ENCODE data around the gene CAMLG. TPM values are rescaled to one million over a fixed set of nuclear protein-coding genes. Genes with fewer than 3 reads are reported as not detected.
"Not testable (repeated sequence)": the region's sequence is repeated elsewhere in the genome, so short reads cannot be mapped to it uniquely, and the experiment has no call there.

CAMLG gene
- total RNA-seq, result 14.5 TPM
- long read RNA-seq, transcript CAMLG-201 (4 exons, 2,221 nt), result major isoform, 6 of 11 reads
- long read RNA-seq, partial matches to known transcripts, result 0 of 11 reads
- long read RNA-seq, other reads (novel, unspliced or antisense), result 3 of 11 reads

DNA sequence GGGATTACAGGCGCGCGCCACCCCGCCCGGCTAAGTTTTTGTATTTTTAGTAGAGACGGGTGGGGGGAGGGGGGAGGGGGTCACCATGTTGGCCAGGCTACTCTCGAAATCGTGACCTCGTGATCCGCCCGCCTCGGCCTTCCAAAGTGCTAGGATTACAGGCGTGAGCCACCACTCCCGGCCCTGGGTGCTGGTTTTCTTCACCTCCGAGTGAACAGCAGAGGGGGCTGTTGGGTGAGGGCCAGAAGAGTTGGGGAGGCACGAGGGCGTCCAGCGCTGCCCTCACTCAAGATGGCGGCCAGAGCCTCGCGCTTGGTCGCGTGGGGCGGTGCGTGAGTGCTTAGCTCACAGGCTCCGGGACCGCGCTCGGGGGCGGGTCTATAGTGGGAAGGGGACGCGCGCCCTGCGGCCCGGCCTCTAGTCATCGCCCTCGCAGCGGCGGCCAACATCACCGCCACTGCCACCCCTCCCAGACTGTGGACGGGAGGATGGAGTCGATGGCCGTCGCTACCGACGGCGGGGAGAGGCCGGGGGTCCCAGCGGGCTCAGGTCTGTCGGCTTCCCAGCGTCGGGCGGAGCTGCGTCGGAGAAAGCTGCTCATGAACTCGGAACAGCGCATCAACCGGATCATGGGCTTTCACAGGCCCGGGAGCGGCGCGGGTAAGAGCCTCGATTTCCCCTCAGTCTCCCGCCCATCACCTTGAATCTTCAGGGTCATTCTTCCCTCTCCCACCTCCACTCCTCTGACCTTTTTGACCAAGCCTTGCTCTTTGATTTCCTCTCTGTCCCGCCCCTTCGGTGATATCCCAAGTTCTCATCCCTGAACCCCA, at the start of gene CAMLG:
CAMLG (plus strand) TSS at position 416 of the 830 bp plus-strand sequence; CDS start at position 489, 73 bp downstream.
- intact Hi-C loops (cut with DNase I), result loop anchor here (1.0 to 2.0 kb wide), 2 partner anchors 20 to 166 kb away; partner anchors contain the start of gene DDX46
- peak; percentile 100 for ATAC-seq
- DNase-seq (ENCODE audit: missing footprints), result peak; percentile 100

DNA sequence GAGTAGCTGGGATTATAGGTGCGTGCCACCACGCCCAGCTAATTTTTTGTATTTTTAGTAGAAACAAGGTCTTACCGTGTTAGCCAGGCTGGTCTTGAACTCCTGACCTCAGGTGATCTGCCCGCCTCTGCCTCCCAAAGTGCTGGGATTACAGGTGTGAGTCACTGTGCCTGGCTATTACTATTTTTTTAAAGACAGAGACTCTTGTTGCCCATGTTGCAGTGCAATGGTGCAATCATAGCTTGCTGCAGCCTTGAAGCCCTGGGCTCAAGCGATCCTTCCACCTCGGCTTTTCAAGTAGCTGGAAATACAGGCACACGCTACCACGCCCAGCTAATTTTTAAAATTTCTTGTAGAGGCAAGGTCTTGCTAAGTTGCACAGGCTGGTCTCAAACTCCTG, 48.2 kb upstream of the CAMLG start:
- intact Hi-C loops (cut with DNase I), result loop anchor here (10.0 kb wide), 1 partner anchor 95 kb away; no protein-coding TSS in a partner anchor
- not testable (repeated sequence) for ATAC-seq; DNase-seq (ENCODE audit: missing footprints)

- ATAC-seq (no peak), DNase-seq (ENCODE audit: missing footprints) (no peak)
- intact Hi-C loops (cut with DNase I), result loop anchor here (10.0 kb wide), 1 partner anchor 92 kb away; no protein-coding TSS in a partner anchor
These were observed 45.6 kb upstream of the CAMLG start for GRCh38 chr5:134692722-134693121.

- no peak for DNase-seq (ENCODE audit: missing footprints)
- intact Hi-C loops (cut with DNase I), result no loop called here
- ATAC-seq, result no peak
These were observed 30.0 kb upstream of the CAMLG start for GRCh38 chr5:134708301-134708700.

- intact Hi-C loops (cut with DNase I), result no loop called here
- ATAC-seq, result no peak
- DNase-seq (ENCODE audit: missing footprints), result no peak
These were observed 24.2 kb upstream of the CAMLG start for GRCh38 chr5:134714120-134714519.

GRCh38 chr5:134714541-134714940, 23.8 kb upstream of the CAMLG start:
- DNase-seq (ENCODE audit: missing footprints) (no peak), ATAC-seq (no peak)
- intact Hi-C loops (cut with DNase I), result no loop called here

- ATAC-seq; intact Hi-C loops (cut with DNase I); DNase-seq (ENCODE audit: missing footprints): not testable (repeated sequence)
These were observed 22.9 kb upstream of the CAMLG start for GRCh38 chr5:134715466-134715865.

DNA sequence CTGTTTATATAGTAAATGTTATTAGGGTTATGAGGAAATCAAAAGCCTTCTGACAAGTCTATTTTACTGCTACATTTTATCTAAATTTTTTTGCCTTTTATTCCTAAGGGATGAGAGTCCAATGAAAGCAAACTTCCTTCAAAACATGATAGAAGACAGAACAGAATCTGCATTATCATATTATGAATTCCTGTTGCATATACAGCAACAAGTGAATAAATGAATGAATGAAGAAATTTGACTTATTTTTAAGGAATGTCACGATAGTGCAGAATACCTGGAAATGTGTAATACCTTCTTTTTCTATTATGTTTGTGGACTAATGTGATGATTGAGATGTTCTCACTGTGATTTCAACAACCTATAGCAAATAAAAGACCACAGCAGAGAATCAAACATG, 13.5 kb upstream of the CAMLG start:
- intact Hi-C loops (cut with DNase I), result no loop called here
- DNase-seq (ENCODE audit: missing footprints), result no peak

DNA sequence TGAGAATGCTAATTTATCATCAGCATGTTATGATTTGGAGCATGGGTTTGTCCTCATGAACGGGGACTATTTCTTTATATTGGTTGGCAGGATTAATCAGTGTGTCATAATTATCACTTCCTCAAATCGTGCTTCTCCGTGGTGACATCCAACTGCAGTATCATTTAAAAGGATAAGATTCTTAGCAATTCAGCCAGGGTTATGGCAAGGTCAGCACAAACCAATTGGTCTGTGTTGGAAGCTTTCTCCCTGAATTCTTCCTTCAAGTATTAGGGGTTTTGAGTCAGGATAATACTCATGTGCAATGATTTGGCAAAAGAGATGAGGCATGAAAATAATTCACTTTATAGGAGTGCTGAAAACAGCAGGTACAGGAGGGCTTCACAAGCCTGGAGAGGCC, 5.5 kb upstream of the CAMLG start:
- DNase-seq (ENCODE audit: missing footprints) (no peak), ATAC-seq (no peak)
- intact Hi-C loops (cut with DNase I), result no loop called here

More for the DNA sequence above, 13.5 kb upstream of the CAMLG start:
- no peak for ATAC-seq

DNA sequence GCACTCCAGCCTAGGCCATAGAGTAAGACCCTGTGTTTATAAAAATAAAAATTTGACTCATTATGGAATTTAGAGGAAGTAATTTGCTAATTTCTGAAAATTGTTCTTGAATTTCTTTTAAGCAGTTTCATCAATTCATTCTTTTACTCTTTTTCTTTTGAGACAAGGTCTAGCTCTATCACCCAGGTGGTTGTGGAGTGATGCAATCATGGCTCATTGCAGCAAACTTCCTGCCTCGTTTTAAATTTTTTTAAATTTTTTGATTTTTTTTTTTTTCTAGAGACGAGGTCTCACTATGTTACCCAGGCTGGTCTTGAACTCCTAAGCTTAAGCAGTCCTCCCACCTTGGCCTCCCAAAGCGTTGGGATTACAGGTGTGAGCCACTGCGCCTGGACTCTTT, 3.1 kb upstream of the CAMLG start:
- intact Hi-C loops (cut with DNase I), result no loop called here

DNA sequence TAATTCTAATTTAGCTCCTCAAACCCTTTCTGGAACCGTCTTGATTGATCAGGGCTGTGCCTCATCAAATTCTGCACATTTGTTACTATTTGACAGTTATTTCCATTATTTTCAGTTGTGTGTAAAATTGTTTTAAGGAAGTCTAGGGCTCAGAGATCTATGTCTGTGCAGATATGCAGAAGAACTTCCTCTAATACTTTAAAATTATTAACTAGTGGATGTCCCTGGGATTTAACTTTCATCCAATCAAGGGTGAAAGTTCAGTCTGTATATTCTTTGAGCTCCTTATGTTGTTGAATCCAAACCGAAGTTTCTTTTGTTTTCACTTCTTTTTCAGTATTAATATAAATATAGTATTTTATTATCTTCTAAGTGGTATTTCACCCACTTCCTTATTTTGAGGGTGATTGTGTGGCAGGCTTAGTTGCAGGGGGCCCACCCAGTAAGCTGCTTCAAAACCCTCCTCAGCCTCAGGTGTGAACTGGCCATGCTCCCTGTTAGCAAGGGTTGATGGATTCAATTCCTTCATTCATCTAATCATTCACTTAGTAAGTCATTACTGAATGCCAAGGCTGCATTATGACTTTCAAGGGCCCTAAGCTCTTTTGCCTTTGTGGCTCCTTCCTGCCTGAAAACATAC, 2.1 kb upstream of the CAMLG start:
- no peak for ATAC-seq
- no peak for DNase-seq (ENCODE audit: missing footprints)
- intact Hi-C loops (cut with DNase I), result loop anchor here (2.0 kb wide), 1 partner anchor 87 kb away; the partner anchor contains the start of gene SEC24A

More for the DNA sequence above, 3.1 kb upstream of the CAMLG start:
- DNase-seq (ENCODE audit: missing footprints), result no peak
- ATAC-seq, result no peak

DNA sequence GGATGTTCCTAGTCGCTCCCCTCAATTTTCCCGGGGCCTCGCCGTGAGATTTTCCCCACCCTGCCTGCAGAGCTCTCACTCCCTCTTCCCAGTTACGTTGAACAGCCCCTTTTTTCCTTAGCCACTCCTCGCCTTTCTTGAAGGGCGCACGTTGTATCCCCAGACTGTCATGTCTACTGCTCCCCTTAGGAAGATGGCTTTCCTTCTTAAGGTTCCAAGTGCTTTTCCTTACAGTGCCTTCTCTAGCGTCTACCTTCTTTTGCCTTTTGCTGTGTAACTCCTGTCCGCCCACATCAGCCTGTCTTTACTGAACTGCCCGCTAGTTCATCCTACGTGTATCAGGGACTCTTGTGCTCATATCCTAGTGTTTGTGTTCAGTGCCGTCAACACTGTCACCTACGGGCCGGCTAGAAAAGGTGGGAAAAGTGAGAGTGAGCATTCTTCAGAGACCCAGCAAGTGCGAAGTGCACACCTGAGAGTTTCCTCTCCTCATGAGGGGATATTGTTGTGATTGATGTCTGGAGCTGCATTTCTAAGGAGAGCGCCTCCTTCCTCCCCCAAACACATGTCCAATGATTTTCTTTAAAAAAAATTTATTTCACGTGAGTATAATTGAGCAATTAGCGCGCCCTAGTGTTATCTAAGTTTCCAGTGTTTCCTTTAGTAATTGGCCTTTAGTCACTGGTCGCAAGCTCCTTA, 764 bp downstream of the CAMLG start:
- intact Hi-C loops (cut with DNase I), result loop anchor here (1.0 to 2.0 kb wide), 2 partner anchors 20 to 165 kb away; partner anchors contain the start of gene DDX46
- DNase-seq (ENCODE audit: missing footprints), result no peak
- ATAC-seq, result peak; percentile 20

- intact Hi-C loops (cut with DNase I), result no loop called here
- DNase-seq (ENCODE audit: missing footprints) (no peak), ATAC-seq (no peak)
These were observed 2.7 kb downstream of the CAMLG start for GRCh38 chr5:134741052-134741451.

DNA sequence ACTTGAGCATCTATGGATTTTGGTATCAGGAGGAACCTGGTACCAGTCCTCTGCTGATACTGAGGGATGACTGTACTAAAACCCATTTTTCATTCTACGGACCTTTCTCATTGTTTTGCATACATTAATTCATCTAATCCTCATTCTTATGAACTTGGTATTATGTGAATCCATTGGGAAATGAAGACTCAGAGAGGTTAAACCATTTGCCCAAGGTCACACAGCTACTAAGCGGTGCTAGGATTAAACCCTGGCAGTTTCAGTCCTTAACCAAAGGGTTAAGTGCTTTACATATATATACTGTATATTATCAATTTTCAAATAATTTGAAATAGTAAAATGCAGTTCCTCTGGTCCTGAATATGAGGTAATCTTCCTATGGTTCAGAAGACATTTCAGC, 3.8 kb downstream of the CAMLG start:
- DNase-seq (ENCODE audit: missing footprints), result no peak
- no peak for ATAC-seq
- intact Hi-C loops (cut with DNase I), result no loop called here

- ATAC-seq (no peak), DNase-seq (ENCODE audit: missing footprints) (no peak)
- intact Hi-C loops (cut with DNase I), result no loop called here
These were observed 11.1 kb downstream of the CAMLG start for GRCh38 chr5:134749415-134749814.

- ATAC-seq (no peak), DNase-seq (ENCODE audit: missing footprints) (no peak)
- intact Hi-C loops (cut with DNase I), result loop anchor here (2.0 to 5.0 kb wide), 2 partner anchors 19 to 144 kb away; partner anchors contain the start of gene CAMLG
These were observed 19.8 kb downstream of the CAMLG start for GRCh38 chr5:134758176-134758503.

- intact Hi-C loops (cut with DNase I), result loop anchor here (2.0 to 5.0 kb wide), 2 partner anchors 20 to 144 kb away; partner anchors contain the start of gene CAMLG
These were observed 20.4 kb downstream of the CAMLG start, which contains the start of gene DDX46 for GRCh38 chr5:134758504-134759341. Gene DDX46, plus strand, starts transcription at chr5:134758779. Its CDS starts 160 bp downstream, at chr5:134758939.

More at GRCh38 chr5:134758504-134759341, 20.4 kb downstream of the CAMLG start, which contains the start of gene DDX46:
- peak; percentile 97 for DNase-seq (ENCODE audit: missing footprints)
- ATAC-seq, result peak; percentile 99
